ENCODE results near the gene RIGI.

RIGI gene

GRCh38 chr9:32526041-32526706, at the start of gene RIGI:
RIGI (minus strand) TSS chr9:32526196; CDS start chr9:32526166, 30 bp downstream.
- H3K9ac ChIP-seq (ENCODE audit: low read length in 2 of 2): peak within 1 kb of the TSS; percentile 87
- peak within 1 kb of the TSS; percentile 76 for H3K27ac ChIP-seq (ENCODE audit: low read length)
- no peaks in the 10 kb centered on the region for H3K9me3 ChIP-seq (ENCODE audit: control insufficient read depth in 2 of 2, low read length in 2 of 2)
- H3K27me3 ChIP-seq (ENCODE audit: control insufficient read depth in 1 of 2, insufficient read depth in 2 of 2, low read length in 2 of 2): no peaks in the 10 kb centered on the region
- H3K36me3 ChIP-seq (ENCODE audit: control insufficient read depth in 2 of 2, insufficient read depth in 2 of 2, low read length in 2 of 2): no peaks in the 10 kb centered on the region
- peak within 1 kb of the TSS; percentile 93 to 98 for H3K4me3 ChIP-seq (ENCODE audit: low read length in 2 of 2)
- H3K4me1 ChIP-seq (ENCODE audit: control insufficient read depth, insufficient read depth, low read length): peaks cover 4% of the 10 kb centered on the region

GRCh38 chr9:32574858-32575257, 48.9 kb upstream of the RIGI start:
- H3K36me3 ChIP-seq (ENCODE audit: control insufficient read depth in 2 of 2, insufficient read depth in 2 of 2, low read length in 2 of 2): peaks cover 0 to 4% of the 10 kb centered on the region in 2 donors
- peaks cover 0 to 2% of the 10 kb centered on the region in 2 donors for H3K27me3 ChIP-seq (ENCODE audit: control insufficient read depth in 1 of 2, insufficient read depth in 2 of 2, low read length in 2 of 2)
- H3K4me3 ChIP-seq (ENCODE audit: low read length in 2 of 2): no peak overlapping the region
- peaks cover 8% of the 10 kb centered on the region for H3K4me1 ChIP-seq (ENCODE audit: control insufficient read depth, insufficient read depth, low read length)
- H3K27ac ChIP-seq (ENCODE audit: low read length): no peak overlapping the region
- no peak overlapping the region for H3K9ac ChIP-seq (ENCODE audit: low read length in 2 of 2)
- no peaks in the 10 kb centered on the region for H3K9me3 ChIP-seq (ENCODE audit: control insufficient read depth in 2 of 2, low read length in 2 of 2)

GRCh38 chr9:32573821-32574220, 47.8 kb upstream of the RIGI start:
- Histone ChIP-seq H3K4me3 (ENCODE audit: low read length in 2 of 2) (peak overlapping the region; percentile 98 to 99), H3K27me3 (ENCODE audit: control insufficient read depth in 1 of 2, insufficient read depth in 2 of 2, low read length in 2 of 2) (peaks cover 0 to 2% of the 10 kb centered on the region in 2 donors), H3K9me3 (ENCODE audit: control insufficient read depth in 2 of 2, low read length in 2 of 2) (no peaks in the 10 kb centered on the region), H3K4me1 (ENCODE audit: control insufficient read depth, insufficient read depth, low read length) (peaks cover 8% of the 10 kb centered on the region), H3K27ac (ENCODE audit: low read length) (peak overlapping the region; percentile 93), H3K36me3 (ENCODE audit: control insufficient read depth in 2 of 2, insufficient read depth in 2 of 2, low read length in 2 of 2) (peaks cover 0 to 4% of the 10 kb centered on the region in 2 donors), H3K9ac (ENCODE audit: low read length in 2 of 2) (peak overlapping the region in 1 of 2 donors; percentile 97)

GRCh38 chr9:32572900-32573523, 47.0 kb upstream of the RIGI start, which contains the start of gene NDUFB6:
NDUFB6 (minus strand) TSS chr9:32573159; CDS start chr9:32573060, 99 bp downstream.
- H3K36me3 ChIP-seq (ENCODE audit: control insufficient read depth in 2 of 2, insufficient read depth in 2 of 2, low read length in 2 of 2): peaks cover under 1 to 4% of the 10 kb centered on the region in 2 donors
- H3K4me3 ChIP-seq (ENCODE audit: low read length in 2 of 2): peak within 1 kb of the TSS; percentile 98 to 99
- peak within 1 kb of the TSS; percentile 97 for H3K9ac ChIP-seq (ENCODE audit: low read length in 2 of 2)
- H3K9me3 ChIP-seq (ENCODE audit: control insufficient read depth in 2 of 2, low read length in 2 of 2): no peaks in the 10 kb centered on the region
- peak within 1 kb of the TSS; percentile 93 for H3K27ac ChIP-seq (ENCODE audit: low read length)
- H3K27me3 ChIP-seq (ENCODE audit: control insufficient read depth in 1 of 2, insufficient read depth in 2 of 2, low read length in 2 of 2): no peaks in the 10 kb centered on the region
- H3K4me1 ChIP-seq (ENCODE audit: control insufficient read depth, insufficient read depth, low read length): peaks cover 8% of the 10 kb centered on the region

GRCh38 chr9:32571969-32572899, 46.2 kb upstream of the RIGI start:
- H3K36me3 ChIP-seq (ENCODE audit: control insufficient read depth in 2 of 2, insufficient read depth in 2 of 2, low read length in 2 of 2): peaks cover 4 to 6% of the 10 kb centered on the region in 2 donors
- H3K27ac ChIP-seq (ENCODE audit: low read length): peak overlapping the region; percentile 93
- H3K9ac ChIP-seq (ENCODE audit: low read length in 2 of 2): peak overlapping the region; percentile 97
- peaks cover 8% of the 10 kb centered on the region for H3K4me1 ChIP-seq (ENCODE audit: control insufficient read depth, insufficient read depth, low read length)
- no peaks in the 10 kb centered on the region for H3K9me3 ChIP-seq (ENCODE audit: control insufficient read depth in 2 of 2, low read length in 2 of 2)
- H3K27me3 ChIP-seq (ENCODE audit: control insufficient read depth in 1 of 2, insufficient read depth in 2 of 2, low read length in 2 of 2): no peaks in the 10 kb centered on the region
- peak overlapping the region; percentile 98 to 99 for H3K4me3 ChIP-seq (ENCODE audit: low read length in 2 of 2)

- H3K4me1 ChIP-seq (ENCODE audit: control insufficient read depth, insufficient read depth, low read length): peaks cover 8% of the 10 kb centered on the region
- H3K4me3 ChIP-seq (ENCODE audit: low read length in 2 of 2): no peak overlapping the region
- H3K36me3 ChIP-seq (ENCODE audit: control insufficient read depth in 2 of 2, insufficient read depth in 2 of 2, low read length in 2 of 2): peaks cover 13 to 16% of the 10 kb centered on the region in 2 donors
- H3K27ac ChIP-seq (ENCODE audit: low read length): no peak overlapping the region
- no peak overlapping the region for H3K9ac ChIP-seq (ENCODE audit: low read length in 2 of 2)
- H3K27me3 ChIP-seq (ENCODE audit: control insufficient read depth in 1 of 2, insufficient read depth in 2 of 2, low read length in 2 of 2): no peaks in the 10 kb centered on the region
- no peaks in the 10 kb centered on the region for H3K9me3 ChIP-seq (ENCODE audit: control insufficient read depth in 2 of 2, low read length in 2 of 2)
Measured at GRCh38 chr9:32570262-32570661, 44.3 kb upstream of the RIGI start.

GRCh38 chr9:32566770-32567169, 40.8 kb upstream of the RIGI start:
- H3K4me1 ChIP-seq (ENCODE audit: control insufficient read depth, insufficient read depth, low read length): peaks cover under 1% of the 10 kb centered on the region
- peaks cover 16 to 20% of the 10 kb centered on the region in 2 donors for H3K36me3 ChIP-seq (ENCODE audit: control insufficient read depth in 2 of 2, insufficient read depth in 2 of 2, low read length in 2 of 2)
- H3K9ac ChIP-seq (ENCODE audit: low read length in 2 of 2): no peak overlapping the region
- no peak overlapping the region for H3K4me3 ChIP-seq (ENCODE audit: low read length in 2 of 2)
- no peak overlapping the region for H3K27ac ChIP-seq (ENCODE audit: low read length)
- no peaks in the 10 kb centered on the region for H3K9me3 ChIP-seq (ENCODE audit: control insufficient read depth in 2 of 2, low read length in 2 of 2)
- H3K27me3 ChIP-seq (ENCODE audit: control insufficient read depth in 1 of 2, insufficient read depth in 2 of 2, low read length in 2 of 2): no peaks in the 10 kb centered on the region

- H3K9ac ChIP-seq (ENCODE audit: low read length in 2 of 2): no peak overlapping the region
- no peaks in the 10 kb centered on the region for H3K4me1 ChIP-seq (ENCODE audit: control insufficient read depth, insufficient read depth, low read length)
- H3K4me3 ChIP-seq (ENCODE audit: low read length in 2 of 2): no peak overlapping the region
- H3K9me3 ChIP-seq (ENCODE audit: control insufficient read depth in 2 of 2, low read length in 2 of 2): no peaks in the 10 kb centered on the region
- H3K36me3 ChIP-seq (ENCODE audit: control insufficient read depth in 2 of 2, insufficient read depth in 2 of 2, low read length in 2 of 2): peaks cover 16 to 20% of the 10 kb centered on the region in 2 donors
- H3K27me3 ChIP-seq (ENCODE audit: control insufficient read depth in 1 of 2, insufficient read depth in 2 of 2, low read length in 2 of 2): no peaks in the 10 kb centered on the region
- no peak overlapping the region for H3K27ac ChIP-seq (ENCODE audit: low read length)
Measured at GRCh38 chr9:32565967-32566366, 40.0 kb upstream of the RIGI start.

- Histone ChIP-seq H3K27me3 (ENCODE audit: control insufficient read depth in 1 of 2, insufficient read depth in 2 of 2, low read length in 2 of 2) (no peaks in the 10 kb centered on the region), H3K27ac (ENCODE audit: low read length) (no peak overlapping the region), H3K4me1 (ENCODE audit: control insufficient read depth, insufficient read depth, low read length) (no peaks in the 10 kb centered on the region), H3K36me3 (ENCODE audit: control insufficient read depth in 2 of 2, insufficient read depth in 2 of 2, low read length in 2 of 2) (peaks cover 0 to 3% of the 10 kb centered on the region in 2 donors), H3K9me3 (ENCODE audit: control insufficient read depth in 2 of 2, low read length in 2 of 2) (no peaks in the 10 kb centered on the region), H3K9ac (ENCODE audit: low read length in 2 of 2) (no peak overlapping the region), H3K4me3 (ENCODE audit: low read length in 2 of 2) (no peak overlapping the region)
Measured at GRCh38 chr9:32558408-32558934, 32.5 kb upstream of the RIGI start.

GRCh38 chr9:32554591-32554990, 28.6 kb upstream of the RIGI start:
- Histone ChIP-seq H3K27me3 (ENCODE audit: control insufficient read depth in 1 of 2, insufficient read depth in 2 of 2, low read length in 2 of 2) (no peaks in the 10 kb centered on the region), H3K27ac (ENCODE audit: low read length) (no peak overlapping the region), H3K9me3 (ENCODE audit: control insufficient read depth in 2 of 2, low read length in 2 of 2) (no peaks in the 10 kb centered on the region), H3K36me3 (ENCODE audit: control insufficient read depth in 2 of 2, insufficient read depth in 2 of 2, low read length in 2 of 2) (peaks cover 0 to 3% of the 10 kb centered on the region in 2 donors), H3K9ac (ENCODE audit: low read length in 2 of 2) (no peak overlapping the region), H3K4me1 (ENCODE audit: control insufficient read depth, insufficient read depth, low read length) (peaks cover 11% of the 10 kb centered on the region), H3K4me3 (ENCODE audit: low read length in 2 of 2) (no peak overlapping the region)

All from stomach smooth muscle (tissue), 2 donors.